ENCODE data around the gene CPM. TPM values are rescaled to one million over a fixed set of nuclear protein-coding genes. Genes with fewer than 3 reads are reported as not detected.
A peak's percentile ranks its signal among the peaks of the same experiment; 100 is the strongest.

CPM gene
- polyA plus RNA-seq, 4 donors = 17.3 to 36.2 (median 27.6) TPM

DNA sequence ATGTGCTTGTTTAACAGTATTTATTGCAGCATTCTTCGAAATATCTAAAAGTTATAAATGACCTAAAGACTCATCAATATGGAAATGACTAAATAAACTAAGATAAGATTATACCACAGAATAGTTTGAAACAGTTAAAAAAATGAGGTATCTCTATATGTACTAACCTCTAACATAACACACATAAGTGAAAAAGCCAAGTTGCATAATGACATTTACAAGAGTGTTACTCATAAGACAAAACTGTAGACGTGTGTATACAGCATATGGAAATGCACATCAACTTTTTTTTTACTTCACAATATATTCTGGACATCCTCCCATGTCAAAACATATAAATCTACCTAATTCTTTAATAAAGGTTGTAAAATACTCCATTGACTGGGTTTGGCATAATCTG lies 22.8 kb downstream of the CPM start:
- DNase-seq (ENCODE audit: low read depth in 4 of 4, low spot score in 2 of 4) = no peak

DNA sequence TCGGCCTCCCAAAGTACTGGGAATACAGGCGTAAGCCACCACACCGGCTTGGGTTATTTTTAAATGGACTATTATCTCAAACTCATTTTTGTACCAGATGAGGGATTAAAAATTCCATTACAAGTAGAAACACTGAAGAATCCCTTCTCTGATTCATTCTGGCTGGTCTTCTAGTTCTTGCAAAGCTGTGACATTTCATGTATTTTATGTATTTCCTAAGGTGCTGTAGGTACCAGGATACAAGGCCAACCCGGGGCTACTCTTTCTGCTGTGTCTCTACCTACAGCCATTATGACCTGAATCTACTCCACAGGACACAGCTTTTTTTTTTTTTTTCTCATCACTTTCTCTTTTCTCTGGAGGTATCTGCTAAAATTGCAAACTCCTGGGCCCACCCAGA lies 24.9 kb downstream of the CPM start:
- no peak for DNase-seq (ENCODE audit: low read depth in 4 of 4, low spot score in 2 of 4)

DNA sequence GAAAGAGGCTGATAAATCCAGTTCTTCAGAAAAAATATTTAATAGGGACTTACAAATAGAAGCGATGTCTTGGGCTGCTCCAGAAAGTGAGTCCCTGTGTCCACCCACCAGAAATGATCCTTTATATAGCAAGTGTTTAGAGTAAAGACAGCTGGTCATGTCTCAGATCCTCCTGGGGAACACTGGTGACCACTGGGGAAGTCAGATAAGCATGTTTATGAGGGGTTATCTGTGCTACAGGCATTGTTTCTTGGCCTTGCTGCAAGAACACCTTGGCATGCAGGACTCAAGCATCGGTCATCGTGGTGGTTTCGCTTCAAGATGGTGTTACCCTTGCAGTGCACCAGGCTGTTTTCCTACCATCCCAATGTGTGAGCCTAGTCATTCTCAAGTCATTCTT lies 27.2 kb downstream of the CPM start:
- DNase-seq (ENCODE audit: low read depth in 4 of 4, low spot score in 2 of 4) = no peak

DNA sequence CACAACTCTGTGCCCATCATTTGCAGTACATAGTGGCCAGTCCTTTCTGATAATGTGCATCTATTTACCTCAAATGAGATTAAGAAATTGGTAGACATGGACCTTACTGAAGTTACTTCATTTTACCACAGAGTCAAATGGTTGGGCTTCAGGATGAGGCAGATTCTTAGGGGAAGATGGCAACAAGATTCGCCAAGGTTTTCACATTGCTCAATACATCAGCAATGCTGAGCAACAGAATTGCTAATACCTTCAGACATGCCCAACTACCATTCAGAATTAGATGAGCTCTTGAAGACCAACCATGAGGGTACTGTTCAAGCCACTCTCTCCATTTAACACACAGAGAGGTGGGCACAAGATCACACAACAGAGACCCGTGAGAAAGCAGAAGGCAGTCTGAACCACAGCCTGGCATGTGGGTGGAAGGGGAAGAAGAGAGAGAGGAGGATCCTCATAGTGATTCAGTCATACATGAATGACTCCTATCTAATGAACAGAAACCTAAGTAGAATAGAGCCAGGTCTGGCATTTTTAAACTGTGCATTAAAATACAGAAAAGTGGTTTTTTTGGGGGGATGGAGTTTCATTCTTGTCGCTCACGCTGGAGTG lies 28.5 kb downstream of the CPM start:
- DNase-seq (ENCODE audit: low read depth in 4 of 4, low spot score in 2 of 4) = no peak

DNA sequence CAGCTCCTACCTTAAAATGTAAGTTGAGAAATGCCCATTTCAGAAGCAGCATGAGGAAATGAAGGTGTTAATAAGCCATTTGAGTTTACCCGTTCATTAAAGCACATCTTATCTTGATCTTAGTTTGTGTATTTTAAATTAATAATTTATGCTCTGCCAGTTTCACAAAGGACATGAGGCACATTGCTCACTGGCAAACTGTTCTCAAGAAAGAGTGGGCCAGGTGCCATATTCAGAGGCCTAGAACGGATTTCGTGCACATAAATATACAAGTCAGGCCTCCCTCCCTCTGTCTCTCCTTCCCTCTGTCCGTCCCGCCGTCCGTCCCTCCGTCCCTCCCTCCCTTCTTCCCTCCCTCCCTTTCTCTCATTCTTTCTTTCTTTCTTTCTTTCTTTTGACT lies 29.5 kb downstream of the CPM start:
- no peak for DNase-seq (ENCODE audit: low read depth in 4 of 4, low spot score in 2 of 4)

DNA sequence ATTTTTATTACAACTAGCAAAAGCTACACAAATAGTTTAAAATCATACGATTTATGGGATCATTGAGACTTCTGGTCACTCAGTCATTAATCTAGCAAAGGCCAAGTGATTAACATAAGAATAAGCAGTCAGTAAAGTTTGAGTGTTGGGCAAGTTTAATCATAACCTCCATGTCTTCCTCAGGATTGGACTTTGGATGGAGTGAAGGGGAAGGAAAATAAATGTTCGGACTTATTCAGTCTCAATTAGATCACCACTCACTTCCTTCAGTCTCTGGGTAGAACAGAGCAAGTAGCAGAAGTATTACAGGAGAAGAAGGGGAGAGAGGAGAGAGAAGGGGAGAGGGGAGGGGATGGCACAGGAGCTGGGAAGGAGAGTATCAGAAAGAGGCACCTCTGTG lies 31.4 kb downstream of the CPM start:
- DNase-seq (ENCODE audit: low read depth in 4 of 4, low spot score in 2 of 4) = no peak

DNA sequence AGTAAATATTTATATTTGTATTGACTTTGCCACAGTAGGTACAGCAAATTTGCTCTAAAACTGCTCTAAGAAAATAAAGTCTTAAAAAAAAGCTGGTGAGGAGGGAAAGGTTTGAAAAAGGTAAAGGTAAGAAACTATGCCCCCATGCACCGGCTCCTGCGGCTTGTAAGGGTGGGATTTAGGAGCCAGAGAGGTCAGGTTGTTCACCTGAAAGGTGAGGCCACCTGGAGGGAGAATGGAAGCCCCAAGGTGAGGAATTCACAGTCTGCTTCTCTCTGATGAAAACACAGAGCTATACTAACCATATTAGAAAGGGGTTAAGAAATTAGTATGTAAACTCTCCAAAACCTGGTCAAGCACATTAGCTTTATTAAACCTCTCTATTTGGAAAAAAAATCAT lies 31.8 kb downstream of the CPM start:
- no peak for DNase-seq (ENCODE audit: low read depth in 4 of 4, low spot score in 2 of 4)

DNA sequence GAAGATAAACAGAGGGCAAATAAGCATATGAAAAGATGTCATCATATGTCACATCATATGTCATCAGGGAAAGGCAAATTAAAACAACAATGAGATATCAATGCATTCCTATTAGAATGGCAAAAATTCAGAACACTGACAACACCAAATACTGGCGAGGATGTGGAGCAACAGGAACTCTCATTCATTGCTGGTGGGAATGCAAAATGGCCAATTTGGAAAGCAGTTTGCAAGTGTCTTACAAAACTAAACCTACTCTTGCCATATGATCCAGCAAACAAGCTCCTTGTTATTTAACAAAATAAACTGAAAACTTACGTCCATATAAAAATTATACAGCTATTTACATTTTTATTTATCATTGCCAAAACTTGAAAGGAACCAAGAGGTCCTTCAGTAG lies 32.7 kb downstream of the CPM start:
- no peak for DNase-seq (ENCODE audit: low read depth in 4 of 4, low spot score in 2 of 4)

DNA sequence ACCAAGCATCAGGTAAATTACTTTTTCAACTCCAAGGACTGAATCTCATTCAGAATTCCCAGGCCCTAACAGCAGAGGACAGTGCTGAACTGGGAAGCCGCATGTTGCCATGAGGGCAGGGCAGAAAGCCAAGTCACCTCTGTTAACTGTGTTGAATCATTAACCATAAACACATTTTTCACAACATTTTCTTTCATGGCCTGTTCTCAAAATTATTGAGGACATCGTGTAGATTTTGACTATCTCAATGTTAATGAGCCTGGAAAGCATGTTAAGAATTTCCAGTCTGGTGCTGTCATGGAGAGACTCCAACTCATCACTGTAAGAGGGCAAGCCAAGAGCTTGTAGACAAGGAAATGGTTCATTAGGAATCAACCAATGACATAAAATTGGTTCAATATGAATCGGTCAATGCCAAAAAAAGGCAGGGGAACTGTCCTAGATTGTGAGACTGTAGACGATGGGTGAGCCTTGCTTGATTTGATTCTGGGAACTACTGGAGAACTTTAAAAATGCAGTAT lies 33.7 kb downstream of the CPM start:
- DNase-seq (ENCODE audit: low read depth in 4 of 4, low spot score in 2 of 4) = no peak

DNA sequence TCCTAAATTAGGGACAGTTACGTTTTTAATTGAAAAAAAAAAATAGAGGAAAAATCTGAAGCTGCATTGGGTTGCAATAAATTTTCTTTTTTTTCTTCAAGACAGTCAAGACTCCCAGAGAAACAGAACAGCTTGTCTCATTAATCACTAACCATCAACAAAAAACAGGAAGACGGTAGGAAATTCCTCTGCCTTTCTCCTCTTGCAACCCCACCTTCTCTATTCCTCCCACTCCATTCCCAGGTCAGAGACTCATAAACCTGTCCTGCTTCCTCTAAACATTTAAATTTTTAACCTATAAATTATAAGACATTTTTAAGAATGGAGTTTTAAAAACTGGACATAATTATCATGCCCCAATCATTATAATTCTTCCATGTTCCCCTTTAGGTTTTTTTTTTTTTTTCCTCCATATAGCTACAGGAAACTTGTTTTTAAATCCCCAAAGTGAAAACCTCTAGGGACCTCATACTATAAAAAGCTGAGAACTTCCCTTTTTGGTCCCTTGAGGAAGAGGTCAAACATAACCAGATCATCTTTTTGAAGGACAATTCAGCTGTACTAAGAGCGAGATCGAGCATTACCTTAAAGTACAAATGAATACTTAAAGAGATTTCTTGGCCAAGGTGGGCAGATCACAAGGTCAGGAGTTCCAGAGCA lies 36.0 kb downstream of the CPM start:
- DNase-seq (ENCODE audit: low read depth in 4 of 4, low spot score in 2 of 4) = peak in 2 of 4 donors; percentile 14 to 23

DNA sequence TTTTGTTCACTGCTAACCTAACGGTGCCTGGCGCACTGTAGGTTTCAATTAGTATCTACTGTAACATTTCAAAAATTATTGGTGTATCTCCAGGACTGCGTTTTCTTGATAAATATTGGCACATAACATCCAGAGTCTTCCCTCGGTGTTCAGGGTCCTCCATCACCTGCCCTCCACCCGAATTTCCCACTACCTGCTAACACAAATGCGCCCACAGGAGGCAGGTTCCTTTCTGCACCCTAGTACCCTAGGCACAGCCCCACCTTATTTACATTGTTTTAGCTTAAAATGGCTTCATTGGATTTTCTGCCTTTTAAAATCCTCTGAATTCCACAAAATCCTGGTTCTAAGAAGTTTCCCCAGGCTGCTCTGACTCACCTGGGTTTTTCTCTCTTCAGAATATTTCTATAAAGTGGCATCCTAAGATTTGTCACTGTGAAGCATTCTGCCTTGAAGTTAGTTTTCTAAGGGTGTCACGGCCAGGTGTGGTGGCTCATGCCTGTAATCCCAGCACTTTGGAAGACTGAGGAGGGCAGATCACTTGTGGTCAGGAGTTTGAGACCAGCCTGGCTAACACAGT lies 38.6 kb downstream of the CPM start:
- no peak for DNase-seq (ENCODE audit: low read depth in 4 of 4, low spot score in 2 of 4)

DNA sequence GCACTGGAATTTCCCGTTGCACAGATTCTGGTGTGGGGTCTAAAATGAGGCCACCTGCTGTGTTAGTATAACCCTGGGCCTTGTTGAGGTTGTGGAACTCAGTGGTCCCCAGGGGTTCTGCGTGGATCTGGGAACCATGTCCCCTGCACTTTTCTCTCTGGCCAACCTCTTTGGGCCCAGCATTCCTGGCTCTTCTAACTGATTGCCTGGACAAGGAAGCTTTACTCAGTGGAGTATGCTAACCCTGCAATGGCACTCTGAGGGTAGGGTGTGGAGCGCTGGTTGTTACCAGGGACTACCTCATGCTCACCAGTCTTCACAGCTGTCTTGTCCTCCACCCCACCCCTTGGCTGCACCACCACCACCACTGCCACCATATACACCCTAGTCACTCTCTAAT lies 39.2 kb downstream of the CPM start:
- no peak for DNase-seq (ENCODE audit: low read depth in 4 of 4, low spot score in 2 of 4)

DNA sequence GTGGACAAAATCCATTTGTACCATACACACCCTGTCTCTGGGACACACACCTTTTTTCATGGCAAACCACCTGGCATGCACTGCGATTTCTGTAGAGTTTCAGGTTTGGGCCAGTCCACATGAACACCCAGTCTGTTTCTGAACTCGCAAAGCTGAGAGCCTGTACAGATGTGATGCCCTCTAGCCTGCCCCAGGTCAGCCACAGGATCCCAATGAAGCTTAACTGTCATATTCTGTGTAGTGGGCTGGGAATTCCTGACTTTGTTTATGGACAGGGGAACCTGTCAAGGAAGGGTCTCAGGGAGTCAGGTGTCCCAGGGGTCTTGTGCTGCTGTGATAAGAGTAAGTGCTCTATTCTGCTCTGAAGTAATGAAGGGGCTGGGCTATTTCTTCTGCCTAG lies 39.8 kb downstream of the CPM start:
- DNase-seq (ENCODE audit: low read depth in 4 of 4, low spot score in 2 of 4) = no peak

DNA sequence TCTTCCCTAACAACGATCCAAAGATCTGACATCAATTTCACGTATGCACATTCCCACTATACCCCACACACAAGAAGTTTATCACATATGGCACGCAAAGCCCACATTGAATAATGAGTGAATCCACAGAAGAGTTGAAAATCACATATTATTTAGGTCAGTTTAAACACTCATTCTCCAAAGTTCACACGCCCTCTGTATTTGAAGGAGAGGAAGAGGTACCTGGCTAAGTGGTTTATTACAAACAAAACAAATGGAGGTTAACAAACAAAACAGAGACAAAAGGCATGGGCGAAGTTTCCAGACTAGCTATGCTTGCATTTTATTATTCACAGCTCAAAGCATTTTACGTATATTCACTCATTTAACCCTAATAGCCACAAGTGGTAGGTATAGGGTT lies 41.8 kb downstream of the CPM start:
- DNase-seq (ENCODE audit: low read depth in 4 of 4, low spot score in 2 of 4) = no peak

DNA sequence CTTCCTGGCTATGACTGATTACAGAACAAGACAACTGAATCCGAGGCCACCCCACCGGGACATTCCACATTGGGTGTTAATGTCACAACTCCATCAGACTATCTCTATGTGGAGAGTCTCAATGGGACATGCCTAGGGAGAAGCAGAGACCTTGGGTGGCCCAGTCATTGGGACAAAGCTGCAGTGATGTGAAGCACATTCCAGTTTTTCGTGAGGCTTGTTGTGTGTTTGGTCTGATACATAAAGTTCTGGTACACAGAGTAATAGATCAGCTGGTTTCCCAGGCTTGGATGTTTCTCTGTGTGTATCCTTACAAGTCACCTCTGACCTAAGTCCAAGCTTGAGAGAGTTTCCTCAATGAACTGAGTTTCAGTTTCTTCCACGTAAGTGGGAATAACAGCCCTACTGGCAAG lies 42.3 kb downstream of the CPM start:
- DNase-seq (ENCODE audit: low read depth in 4 of 4, low spot score in 2 of 4) = no peak

DNA sequence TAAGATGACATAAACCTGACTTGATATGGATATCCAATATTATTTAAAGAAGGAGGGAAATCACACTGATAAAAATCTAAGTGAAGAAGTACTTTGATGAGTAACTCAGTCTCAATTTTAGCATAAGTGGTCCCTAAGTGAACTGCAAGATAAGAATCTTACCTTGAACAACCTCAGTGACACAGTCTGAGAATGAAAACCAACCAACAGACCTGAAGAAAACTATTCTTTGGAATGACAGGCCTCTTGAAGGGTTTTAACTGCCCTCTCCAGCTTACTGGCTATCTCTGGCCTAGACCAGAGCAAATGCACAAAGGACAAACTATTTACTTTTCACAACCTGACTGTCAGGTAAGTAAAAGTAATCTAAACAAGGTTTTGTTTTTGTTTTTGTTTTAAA lies 44.7 kb downstream of the CPM start:
- no peak for DNase-seq (ENCODE audit: low read depth in 4 of 4, low spot score in 2 of 4)

DNA sequence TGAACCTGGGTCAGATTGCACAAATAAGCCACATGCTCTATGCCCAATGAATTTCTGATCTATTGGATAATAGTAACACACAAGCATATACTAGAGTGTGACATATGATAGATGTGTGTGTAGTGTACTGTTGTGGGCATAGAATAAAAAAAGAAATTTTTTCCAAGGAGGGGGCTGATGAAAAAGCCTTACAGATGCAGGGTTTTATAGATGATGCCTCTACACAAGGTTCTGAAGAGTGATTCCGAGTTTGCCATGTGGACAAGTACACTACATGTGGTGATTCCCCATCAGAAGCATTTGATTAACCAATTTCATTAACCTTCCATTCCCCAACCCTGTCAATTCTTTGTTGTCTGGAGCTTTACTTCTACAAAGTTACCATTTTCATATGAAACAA lies 45.3 kb downstream of the CPM start:
- no peak for DNase-seq (ENCODE audit: low read depth in 4 of 4, low spot score in 2 of 4)

DNA sequence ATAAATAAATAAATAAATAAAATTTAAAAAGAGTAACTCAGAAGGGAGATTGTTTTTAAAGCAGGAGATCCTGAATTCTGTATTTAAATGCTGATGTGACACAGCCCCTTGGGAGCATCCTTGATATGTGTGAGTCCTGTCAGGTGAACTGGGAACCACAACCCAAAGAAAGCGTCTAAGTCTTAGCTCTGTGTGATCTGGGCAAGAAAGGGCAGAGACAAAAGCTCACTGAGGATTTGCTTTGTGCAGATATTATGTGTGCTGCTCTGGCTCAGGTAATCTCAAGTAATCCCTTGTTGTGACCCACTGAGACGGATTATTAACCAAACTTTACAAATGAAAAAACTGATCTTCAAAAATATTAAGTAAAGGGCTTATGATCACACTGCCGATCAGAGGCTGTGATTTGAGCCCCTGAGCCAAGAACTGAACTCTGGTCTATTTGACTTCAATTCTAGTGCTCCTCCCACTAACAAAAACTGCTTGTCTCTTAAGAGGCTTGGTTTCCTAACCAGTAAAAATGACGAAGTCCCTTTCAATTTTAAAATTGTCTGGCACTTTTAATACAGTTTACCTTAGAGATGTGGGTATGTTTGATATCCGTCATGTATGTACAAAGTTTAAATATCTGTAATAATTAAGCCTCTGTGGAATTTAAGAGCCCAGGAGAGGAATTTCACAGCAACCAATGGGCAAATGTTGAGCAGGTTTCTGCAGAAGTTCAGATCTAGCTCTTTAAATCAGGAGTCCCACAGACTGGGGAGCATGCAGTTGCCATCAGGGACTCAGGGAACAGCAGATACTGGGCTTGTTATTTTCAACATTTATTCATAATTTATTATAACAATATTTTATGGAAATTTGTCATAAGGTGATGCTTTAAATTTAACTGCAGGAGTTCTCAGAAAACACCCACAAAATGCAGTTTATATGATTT lies 46.1 kb downstream of the CPM start:
- DNase-seq (ENCODE audit: low read depth in 4 of 4, low spot score in 2 of 4) = no peak

DNA sequence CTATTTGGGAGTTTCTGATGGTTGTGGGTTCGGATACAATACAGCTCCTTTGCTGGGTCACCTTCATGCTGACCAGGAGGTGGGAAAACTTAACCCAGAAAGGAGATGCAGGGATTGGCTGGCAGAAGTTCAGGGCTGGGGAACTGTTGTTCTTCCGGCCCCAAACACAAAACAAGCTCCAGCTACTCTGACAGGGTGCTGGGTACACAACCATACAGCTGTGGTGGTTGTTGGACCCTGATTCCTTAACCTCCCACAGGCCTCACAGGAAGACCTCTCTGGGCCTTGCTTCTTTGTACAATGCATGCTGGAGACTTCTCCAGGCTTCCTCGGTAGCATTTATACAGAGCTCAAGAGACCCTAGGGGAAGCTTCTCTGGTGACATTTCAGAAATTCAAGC lies 47.6 kb downstream of the CPM start:
- no peak for DNase-seq (ENCODE audit: low read depth in 4 of 4, low spot score in 2 of 4)

DNA sequence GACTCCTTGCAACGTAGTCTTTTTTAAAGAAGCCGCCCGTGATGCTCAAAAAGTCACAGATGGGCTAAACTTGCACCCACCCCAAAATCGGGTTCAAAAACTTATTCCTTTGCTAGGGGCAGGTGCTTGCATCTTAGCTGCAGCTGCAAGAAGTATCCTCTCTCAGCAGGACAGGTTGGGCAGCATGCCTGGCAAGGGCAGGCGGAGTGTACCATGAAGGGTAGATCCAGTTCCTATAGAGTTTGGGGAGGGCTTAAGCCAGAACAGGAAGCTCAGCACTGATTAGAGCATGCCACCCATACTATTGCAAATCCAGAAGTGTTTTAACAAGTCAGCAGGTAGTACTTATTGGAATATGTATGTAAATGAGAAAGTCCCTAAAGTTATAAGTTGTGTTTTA lies 48.7 kb downstream of the CPM start:
- DNase-seq (ENCODE audit: low read depth in 4 of 4, low spot score in 2 of 4) = no peak

DNA sequence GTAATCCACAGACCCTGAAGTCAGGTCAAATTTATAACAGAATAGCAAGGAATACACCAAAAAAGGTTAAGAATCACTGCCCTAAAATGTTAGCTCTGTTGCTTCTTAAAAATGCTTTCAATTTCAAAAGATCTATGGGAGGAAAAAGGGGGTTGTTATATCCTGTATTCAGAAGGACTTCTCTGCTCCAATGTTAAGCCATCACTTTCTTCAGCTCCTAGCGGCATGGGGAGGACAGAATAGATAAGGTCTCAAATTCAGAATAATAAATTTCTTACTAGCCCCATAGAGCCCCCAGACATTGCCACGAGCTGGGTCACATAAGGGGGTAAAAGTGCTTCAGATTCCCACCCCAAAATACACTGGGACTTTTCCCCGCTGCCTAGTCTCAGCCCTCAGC lies 49.8 kb downstream of the CPM start:
- no peak for DNase-seq (ENCODE audit: low read depth in 4 of 4, low spot score in 2 of 4)
